ENCODE data around the gene SDR39U1. TPM values are rescaled to one million over a fixed set of nuclear protein-coding genes. Genes with fewer than 3 reads are reported as not detected.

SDR39U1 gene
- total RNA-seq, 1 experiment from 2014 or later, result 61.8 TPM

GRCh38 chr14:24427537-24428508 is 14.8 kb downstream of the SDR39U1 start:
- Histone ChIP-seq H3K79me2 (ENCODE audit: insufficient read depth, low read length) (peaks cover 21% of the 10 kb centered on the region), H3K4me2 (ENCODE audit: low read length) (no peak overlapping the region), H3K27me3 (ENCODE audit: insufficient read depth, low read length) (no peaks in the 10 kb centered on the region), H4K20me1 (ENCODE audit: insufficient read depth) (no peaks in the 10 kb centered on the region), H3K9me2 (ENCODE audit: insufficient read depth) (no peaks in the 10 kb centered on the region), H3K36me3 (ENCODE audit: control insufficient read depth in 1 of 2, insufficient read depth in 2 of 2, low read length in 2 of 2) (peaks cover 1 to 2% of the 10 kb centered on the region in 2 experiments; a peak in 1 of 4 replicates), H3K4me1 (ENCODE audit: control insufficient read depth in 1 of 2, insufficient read depth in 2 of 2, low read length in 2 of 2) (peaks cover 14 to 37% of the 10 kb centered on the region in 2 experiments), H3K9ac (ENCODE audit: low read length) (no peak overlapping the region), H3K9me3 (ENCODE audit: control insufficient read depth in 1 of 2, insufficient read depth in 1 of 2, low read depth in 1 of 2, low read length in 2 of 2) (no peaks in the 10 kb centered on the region), H3K27ac (ENCODE audit: low read depth, low read length) (no peak overlapping the region), H3K4me3 (replicated peaks in 1 of 2; ENCODE audit: low read depth in 1 of 2, low read length in 2 of 2) (no peak overlapping the region), H2AFZ (ENCODE audit: low read depth, low read length, poor library complexity, severe bottlenecking) (no peak overlapping the region)
- ChIA-PET POLR2A (no interaction called here), RAD21 (ENCODE audit: low non-redundant PET in 1 of 2, low total read pairs in 2 of 2, uncharacterized antibody in 2 of 2, unreplicated experiment in 2 of 2) (no interaction called here), CTCF (interaction anchor here (1.1 kb wide), 1 partner anchor 62 kb away, joined by 4 read pairs; no protein-coding TSS in a partner anchor)
- intact Hi-C loops (cut with micrococcal nuclease), result no loop called here
- no peak for TF ChIP-seq EGR1 (IDR thresholded peaks at IDR 0.05; ENCODE audit: low read depth)
- no peak for ATAC-seq
- DNase-seq (ENCODE audit: low read depth, low spot score), result no peak
- BruUV-seq (replicated peaks), result no TSS peak

- DNase-seq (ENCODE audit: low read depth, low spot score) (no peak), ATAC-seq (no peak)
- Histone ChIP-seq H4K20me1 (ENCODE audit: insufficient read depth) (no peaks in the 10 kb centered on the region), H3K27ac (ENCODE audit: low read depth, low read length) (no peak overlapping the region), H3K36me3 (ENCODE audit: control insufficient read depth in 1 of 2, insufficient read depth in 2 of 2, low read length in 2 of 2) (no peaks in the 10 kb centered on the region), H3K9me3 (ENCODE audit: control insufficient read depth in 1 of 2, insufficient read depth in 1 of 2, low read depth in 1 of 2, low read length in 2 of 2) (no peaks in the 10 kb centered on the region), H3K27me3 (ENCODE audit: insufficient read depth, low read length) (no peaks in the 10 kb centered on the region), H3K9ac (ENCODE audit: low read length) (no peak overlapping the region), H3K4me1 (ENCODE audit: control insufficient read depth in 1 of 2, insufficient read depth in 2 of 2, low read length in 2 of 2) (peaks cover 14 to 36% of the 10 kb centered on the region in 2 experiments), H2AFZ (ENCODE audit: low read depth, low read length, poor library complexity, severe bottlenecking) (no peak overlapping the region), H3K4me3 (replicated peaks in 1 of 2; ENCODE audit: low read depth in 1 of 2, low read length in 2 of 2) (no peak overlapping the region), H3K9me2 (ENCODE audit: insufficient read depth) (no peaks in the 10 kb centered on the region), H3K4me2 (ENCODE audit: low read length) (no peak overlapping the region), H3K79me2 (ENCODE audit: insufficient read depth, low read length) (peaks cover 19% of the 10 kb centered on the region)
- RAD21 ChIA-PET (ENCODE audit: low non-redundant PET in 1 of 2, low total read pairs in 2 of 2, uncharacterized antibody in 2 of 2, unreplicated experiment in 2 of 2), result no interaction called here
- intact Hi-C loops (cut with micrococcal nuclease), result no loop called here
- CTCF ChIA-PET, result interaction anchor here (1.1 kb wide), 1 partner anchor 61 kb away, joined by 4 read pairs; no protein-coding TSS in a partner anchor
- BruUV-seq (replicated peaks), result no TSS peak
- POLR2A ChIA-PET, result no interaction called here
- no peak for TF ChIP-seq ELF1 (IDR thresholded peaks at IDR 0.05; ENCODE audit: borderline replicate concordance, low read depth)
- TF ChIP-seq, protein P1, sequence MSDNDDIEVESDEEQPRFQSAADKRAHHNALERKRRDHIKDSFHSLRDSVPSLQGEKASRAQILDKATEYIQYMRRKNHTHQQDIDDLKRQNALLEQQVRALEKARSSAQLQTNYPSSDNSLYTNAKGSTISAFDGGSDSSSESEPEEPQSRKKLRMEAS (IDR thresholded peaks at IDR 0.05), result no peak
- TF ChIP-seq SRF (IDR thresholded peaks at IDR 0.05; ENCODE audit: low read depth), result no peak
- no peak for TF ChIP-seq CEBPB (IDR thresholded peaks at IDR 0.05; ENCODE audit: low read depth)
- no peak for TF ChIP-seq FOSL1 (IDR thresholded peaks at IDR 0.05; ENCODE audit: low read depth)
- TF ChIP-seq, protein P2, sequence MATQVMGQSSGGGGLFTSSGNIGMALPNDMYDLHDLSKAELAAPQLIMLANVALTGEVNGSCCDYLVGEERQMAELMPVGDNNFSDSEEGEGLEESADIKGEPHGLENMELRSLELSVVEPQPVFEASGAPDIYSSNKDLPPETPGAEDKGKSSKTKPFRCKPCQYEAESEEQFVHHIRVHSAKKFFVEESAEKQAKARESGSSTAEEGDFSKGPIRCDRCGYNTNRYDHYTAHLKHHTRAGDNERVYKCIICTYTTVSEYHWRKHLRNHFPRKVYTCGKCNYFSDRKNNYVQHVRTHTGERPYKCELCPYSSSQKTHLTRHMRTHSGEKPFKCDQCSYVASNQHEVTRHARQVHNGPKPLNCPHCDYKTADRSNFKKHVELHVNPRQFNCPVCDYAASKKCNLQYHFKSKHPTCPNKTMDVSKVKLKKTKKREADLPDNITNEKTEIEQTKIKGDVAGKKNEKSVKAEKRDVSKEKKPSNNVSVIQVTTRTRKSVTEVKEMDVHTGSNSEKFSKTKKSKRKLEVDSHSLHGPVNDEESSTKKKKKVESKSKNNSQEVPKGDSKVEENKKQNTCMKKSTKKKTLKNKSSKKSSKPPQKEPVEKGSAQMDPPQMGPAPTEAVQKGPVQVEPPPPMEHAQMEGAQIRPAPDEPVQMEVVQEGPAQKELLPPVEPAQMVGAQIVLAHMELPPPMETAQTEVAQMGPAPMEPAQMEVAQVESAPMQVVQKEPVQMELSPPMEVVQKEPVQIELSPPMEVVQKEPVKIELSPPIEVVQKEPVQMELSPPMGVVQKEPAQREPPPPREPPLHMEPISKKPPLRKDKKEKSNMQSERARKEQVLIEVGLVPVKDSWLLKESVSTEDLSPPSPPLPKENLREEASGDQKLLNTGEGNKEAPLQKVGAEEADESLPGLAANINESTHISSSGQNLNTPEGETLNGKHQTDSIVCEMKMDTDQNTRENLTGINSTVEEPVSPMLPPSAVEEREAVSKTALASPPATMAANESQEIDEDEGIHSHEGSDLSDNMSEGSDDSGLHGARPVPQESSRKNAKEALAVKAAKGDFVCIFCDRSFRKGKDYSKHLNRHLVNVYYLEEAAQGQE (IDR thresholded peaks at IDR 0.05; ENCODE audit: low read depth), result no peak
- TF ChIP-seq, protein P3, sequence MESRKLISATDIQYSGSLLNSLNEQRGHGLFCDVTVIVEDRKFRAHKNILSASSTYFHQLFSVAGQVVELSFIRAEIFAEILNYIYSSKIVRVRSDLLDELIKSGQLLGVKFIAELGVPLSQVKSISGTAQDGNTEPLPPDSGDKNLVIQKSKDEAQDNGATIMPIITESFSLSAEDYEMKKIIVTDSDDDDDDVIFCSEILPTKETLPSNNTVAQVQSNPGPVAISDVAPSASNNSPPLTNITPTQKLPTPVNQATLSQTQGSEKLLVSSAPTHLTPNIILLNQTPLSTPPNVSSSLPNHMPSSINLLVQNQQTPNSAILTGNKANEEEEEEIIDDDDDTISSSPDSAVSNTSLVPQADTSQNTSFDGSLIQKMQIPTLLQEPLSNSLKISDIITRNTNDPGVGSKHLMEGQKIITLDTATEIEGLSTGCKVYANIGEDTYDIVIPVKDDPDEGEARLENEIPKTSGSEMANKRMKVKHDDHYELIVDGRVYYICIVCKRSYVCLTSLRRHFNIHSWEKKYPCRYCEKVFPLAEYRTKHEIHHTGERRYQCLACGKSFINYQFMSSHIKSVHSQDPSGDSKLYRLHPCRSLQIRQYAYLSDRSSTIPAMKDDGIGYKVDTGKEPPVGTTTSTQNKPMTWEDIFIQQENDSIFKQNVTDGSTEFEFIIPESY (IDR thresholded peaks at IDR 0.05; ENCODE audit: extremely low read depth, insufficient replicate concordance, low read length), result no peak
- no peak for TF ChIP-seq EZH2phosphoT487 (IDR thresholded peaks at IDR 0.05; ENCODE audit: borderline replicate concordance)
- no peak for TF ChIP-seq EGR1 (IDR thresholded peaks at IDR 0.05; ENCODE audit: low read depth)
- TF ChIP-seq TCF7L2 (IDR thresholded peaks at IDR 0.05; ENCODE audit: borderline replicate concordance, extremely low read depth, insufficient read depth, insufficient read length), result no peak
- TF ChIP-seq POLR2A (IDR thresholded peaks at IDR 0.05; ENCODE audit: borderline replicate concordance, extremely low read depth, insufficient read depth, insufficient read length), result no peak
- no peak for TF ChIP-seq CBX3 (IDR thresholded peaks at IDR 0.05; ENCODE audit: low read depth)
- TF ChIP-seq ZFX (IDR thresholded peaks at IDR 0.05), result no peak
These were observed 15.6 kb downstream of the SDR39U1 start for GRCh38 chr14:24426912-24427536.
